Breast epithelium (tissue), 4 donors: ENCODE data around the gene SSTR5. TPM values are rescaled to one million over a fixed set of nuclear protein-coding genes. Genes with fewer than 3 reads are reported as not detected.

Experiments used
- DNase-seq, 2 donors: peaks; one replicate each; pipeline ENCODE4 v3.0.0-alpha.2; 2019; ENCODE audit warnings: low spot score in 2 of 2
- H3K27ac ChIP-seq, 2 donors: fragments of 200-600 bp; sonication (generic) in 1 of 2; one replicate each; pipeline ENCODE4 v1.5.1; 2016 to 2019; ENCODE audit warnings: mild to moderate bottlenecking in 1 of 2
- H3K27me3 ChIP-seq, 2 donors: fragments of 200-600 bp; sonication (generic) in 1 of 2; one replicate each; pipeline versions ENCODE4 v1.5.1 to v1.6.0; 2017 to 2019; ENCODE audit warnings: control low read depth in 1 of 2, mild to moderate bottlenecking in 1 of 2
- H3K36me3 ChIP-seq: fragments of 200-600 bp; one replicate; pipeline ENCODE4 v1.5.1; 2019
- H3K4me1 ChIP-seq, 2 donors: fragments of 200-600 bp; sonication (generic); one replicate each; pipeline ENCODE4 v1.5.1; 2016 to 2019; ENCODE audit warnings: control low read depth in 1 of 2
- H3K4me3 ChIP-seq, 3 donors: fragments of 200-600 bp; sonication (generic); 1 replicate in 2 of 3; 2 replicates in 1 of 3; pipeline ENCODE4 v1.5.1; 2016 to 2019; ENCODE audit warnings: mild to moderate bottlenecking in 3 of 3, moderate library complexity in 2 of 3
- H3K9me3 ChIP-seq, 2 donors: fragments of 200-600 bp; sonication (generic) in 1 of 2; one replicate each; pipeline ENCODE4 v1.5.1; 2016 to 2019; ENCODE audit warnings: control low read depth in 1 of 2
- CTCF ChIP-seq, 3 donors: fragments of 450-650 bp; IDR thresholded peaks; one replicate each; pipeline ENCODE4 v1.5.1; 2016 to 2017; ENCODE audit warnings: antibody characterized with exemption in 3 of 3, mild to moderate bottlenecking in 3 of 3, moderate library complexity in 3 of 3
- POLR2A ChIP-seq: fragments of 450-650 bp; IDR thresholded peaks from one replicate; pipeline ENCODE4 v1.6.1; 2016; ENCODE audit warnings: antibody characterized with exemption, mild to moderate bottlenecking, moderate library complexity
- POLR2AphosphoS5 ChIP-seq, 3 donors: sonication (generic); formaldehyde crosslinking; IDR thresholded peaks; one replicate each; pipeline ENCODE4 v1.6.1; 2017; ENCODE audit warnings: antibody characterized with exemption in 3 of 3
- intact Hi-C: fragments of 100-400 bp; cut with DNase I; formaldehyde crosslinking; loops from one replicate; pipeline ENCODE4 v1.15.1; 2023; ENCODE audit warnings: low total_unique reads
- total RNA-seq, 3 donors: library from RNA; depleted of rRNA; stranded (reverse); fragments of >200 nt; gene quantifications; one replicate each; pipeline ENCODE4 v1.1.0, GENCODE V29; 2016

SSTR5 gene
- total RNA-seq, 3 donors from 2014 or later, result not detected

- no peak overlapping the region for H3K27ac ChIP-seq
- H3K36me3 ChIP-seq, result no peaks in the 10 kb centered on the region
- H3K27me3 ChIP-seq, result peaks cover 6 to 99% of the 10 kb centered on the region in 2 donors
- no peaks in the 10 kb centered on the region for H3K9me3 ChIP-seq
- DNase-seq, result no peak
- intact Hi-C loops, result no loop called here
- H3K4me3 ChIP-seq, result no peak overlapping the region
- TF ChIP-seq POLR2AphosphoS5 (IDR thresholded peaks at IDR 0.05) (no peak), CTCF (IDR thresholded peaks at IDR 0.05) (no peak), POLR2A (no peak)
- H3K4me1 ChIP-seq, result no peaks in the 10 kb centered on the region
Observed at GRCh38 chr16:1119129-1119528, 46.6 kb downstream of the SSTR5 start.

- intact Hi-C loops, result no loop called here
- H3K27me3 ChIP-seq, result peaks cover under 1 to 99% of the 10 kb centered on the region in 2 donors
- TF ChIP-seq POLR2A, result no peak
- TF ChIP-seq CTCF (IDR thresholded peaks at IDR 0.05), result no peak
- no peak for TF ChIP-seq POLR2AphosphoS5 (IDR thresholded peaks at IDR 0.05)
- H3K4me1 ChIP-seq, result no peaks in the 10 kb centered on the region
- no peak overlapping the region for H3K4me3 ChIP-seq
- DNase-seq, result no peak
- no peaks in the 10 kb centered on the region for H3K36me3 ChIP-seq
- no peak overlapping the region for H3K27ac ChIP-seq
- no peaks in the 10 kb centered on the region for H3K9me3 ChIP-seq
Observed at GRCh38 chr16:1119766-1120576, 47.4 kb downstream of the SSTR5 start.

- Histone ChIP-seq H3K27ac (no peak overlapping the region), H3K4me3 (no peak overlapping the region), H3K27me3 (peaks cover 0 to 99% of the 10 kb centered on the region in 2 donors), H3K4me1 (no peaks in the 10 kb centered on the region), H3K9me3 (no peaks in the 10 kb centered on the region), H3K36me3 (no peaks in the 10 kb centered on the region)
- no peak for TF ChIP-seq POLR2A
- TF ChIP-seq POLR2AphosphoS5 (IDR thresholded peaks at IDR 0.05), result no peak
- TF ChIP-seq CTCF (IDR thresholded peaks at IDR 0.05), result no peak
- intact Hi-C loops, result no loop called here
- DNase-seq, result no peak
Observed at GRCh38 chr16:1120577-1120941, 48.0 kb downstream of the SSTR5 start.

GRCh38 chr16:1121009-1121408, 48.5 kb downstream of the SSTR5 start:
- H3K9me3 ChIP-seq, result no peaks in the 10 kb centered on the region
- no peak overlapping the region for H3K4me3 ChIP-seq
- DNase-seq, result no peak
- H3K4me1 ChIP-seq, result no peaks in the 10 kb centered on the region
- H3K36me3 ChIP-seq, result no peaks in the 10 kb centered on the region
- H3K27ac ChIP-seq, result no peak overlapping the region
- intact Hi-C loops, result no loop called here
- H3K27me3 ChIP-seq, result peaks cover 0 to 99% of the 10 kb centered on the region in 2 donors
- TF ChIP-seq POLR2AphosphoS5 (IDR thresholded peaks at IDR 0.05), result no peak
- TF ChIP-seq CTCF (IDR thresholded peaks at IDR 0.05), result no peak
- TF ChIP-seq POLR2A, result no peak

- Histone ChIP-seq H3K36me3 (no peaks in the 10 kb centered on the region), H3K27ac (no peak overlapping the region), H3K4me3 (no peak overlapping the region), H3K27me3 (peaks cover 0 to 99% of the 10 kb centered on the region in 2 donors), H3K4me1 (no peaks in the 10 kb centered on the region), H3K9me3 (no peaks in the 10 kb centered on the region)
- intact Hi-C loops, result no loop called here
- TF ChIP-seq POLR2AphosphoS5 (IDR thresholded peaks at IDR 0.05) (no peak), POLR2A (no peak), CTCF (IDR thresholded peaks at IDR 0.05) (no peak)
- DNase-seq, result no peak
Observed at GRCh38 chr16:1121601-1122397, 49.3 kb downstream of the SSTR5 start.
